PFSK-1 (cell line): ENCODE results near the gene DDX41.

Source experiments
- POLR2AphosphoS5 ChIP-seq: IDR thresholded peaks from 2 replicates; pipeline ENCODE4 v1.6.1; 2012; ENCODE audit warnings: low read depth, mild to moderate bottlenecking, control low read depth, low read length, moderate library complexity
- TF ChIP-seq, protein P1 (sequence below), 2 experiments: IDR thresholded peaks; 2 replicates each; pipeline versions ENCODE4 v1.6.1 to v1.8.0; 2011 to 2012; ENCODE audit warnings: low read depth in 2 of 2, low read length in 2 of 2, control low read depth in 1 of 2, inconsistent platforms in 1 of 2, mild to moderate bottlenecking in 1 of 2, moderate library complexity in 1 of 2; ENCODE audit not compliant: insufficient read depth in 1 of 2

DNA sequence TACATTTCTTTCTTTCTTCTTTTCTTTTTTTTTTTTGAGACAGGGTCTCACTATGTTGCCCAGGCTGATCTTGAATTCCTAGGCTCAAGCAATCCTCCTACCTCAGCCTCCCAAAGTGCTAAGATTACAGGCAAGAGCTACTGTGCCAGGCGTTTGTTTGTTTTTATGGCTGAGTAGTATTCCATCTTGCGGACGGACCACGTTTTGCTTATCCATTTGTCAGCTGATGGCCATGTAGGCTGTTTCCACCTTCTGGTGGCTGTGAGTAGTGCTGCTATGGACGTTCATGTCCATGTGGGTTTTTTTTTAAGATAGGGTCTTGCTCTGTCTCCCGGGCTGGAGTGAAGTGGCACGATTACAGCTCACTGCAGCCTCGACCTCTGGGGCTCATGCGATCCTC, 9.6 kb downstream of the DDX41 start:
- no peak for TF ChIP-seq POLR2AphosphoS5
- TF ChIP-seq, protein P1, sequence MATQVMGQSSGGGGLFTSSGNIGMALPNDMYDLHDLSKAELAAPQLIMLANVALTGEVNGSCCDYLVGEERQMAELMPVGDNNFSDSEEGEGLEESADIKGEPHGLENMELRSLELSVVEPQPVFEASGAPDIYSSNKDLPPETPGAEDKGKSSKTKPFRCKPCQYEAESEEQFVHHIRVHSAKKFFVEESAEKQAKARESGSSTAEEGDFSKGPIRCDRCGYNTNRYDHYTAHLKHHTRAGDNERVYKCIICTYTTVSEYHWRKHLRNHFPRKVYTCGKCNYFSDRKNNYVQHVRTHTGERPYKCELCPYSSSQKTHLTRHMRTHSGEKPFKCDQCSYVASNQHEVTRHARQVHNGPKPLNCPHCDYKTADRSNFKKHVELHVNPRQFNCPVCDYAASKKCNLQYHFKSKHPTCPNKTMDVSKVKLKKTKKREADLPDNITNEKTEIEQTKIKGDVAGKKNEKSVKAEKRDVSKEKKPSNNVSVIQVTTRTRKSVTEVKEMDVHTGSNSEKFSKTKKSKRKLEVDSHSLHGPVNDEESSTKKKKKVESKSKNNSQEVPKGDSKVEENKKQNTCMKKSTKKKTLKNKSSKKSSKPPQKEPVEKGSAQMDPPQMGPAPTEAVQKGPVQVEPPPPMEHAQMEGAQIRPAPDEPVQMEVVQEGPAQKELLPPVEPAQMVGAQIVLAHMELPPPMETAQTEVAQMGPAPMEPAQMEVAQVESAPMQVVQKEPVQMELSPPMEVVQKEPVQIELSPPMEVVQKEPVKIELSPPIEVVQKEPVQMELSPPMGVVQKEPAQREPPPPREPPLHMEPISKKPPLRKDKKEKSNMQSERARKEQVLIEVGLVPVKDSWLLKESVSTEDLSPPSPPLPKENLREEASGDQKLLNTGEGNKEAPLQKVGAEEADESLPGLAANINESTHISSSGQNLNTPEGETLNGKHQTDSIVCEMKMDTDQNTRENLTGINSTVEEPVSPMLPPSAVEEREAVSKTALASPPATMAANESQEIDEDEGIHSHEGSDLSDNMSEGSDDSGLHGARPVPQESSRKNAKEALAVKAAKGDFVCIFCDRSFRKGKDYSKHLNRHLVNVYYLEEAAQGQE (IDR thresholded peaks at IDR 0.05; ENCODE audit: insufficient read depth in 1 of 2, low read depth in 2 of 2, low read length in 2 of 2): no peak
